Ovary (tissue), 3 donors: ENCODE measurements around the gene TMEM221.

Experiments used
- CTCF ChIP-seq, 3 donors: fragments of 450-650 bp in 2 of 3; fragments of 200-600 bp in 1 of 3; IDR thresholded peaks; one replicate each; pipeline versions ENCODE4 v1.5.1 to v1.8.0; 2016 to 2022; ENCODE audit warnings: antibody characterized with exemption in 3 of 3, mild to moderate bottlenecking in 1 of 3
- EP300 ChIP-seq: sonication (generic); formaldehyde crosslinking; IDR thresholded peaks from one replicate; pipeline ENCODE4 v1.6.1; 2017; ENCODE audit warnings: antibody characterized with exemption
- POLR2A ChIP-seq: fragments of 450-650 bp; IDR thresholded peaks from one replicate; pipeline ENCODE4 v1.6.1; 2017; ENCODE audit warnings: antibody characterized with exemption, mild to moderate bottlenecking, moderate library complexity
- donor health status: DM: no; HTN: no; CAD: no.

DNA sequence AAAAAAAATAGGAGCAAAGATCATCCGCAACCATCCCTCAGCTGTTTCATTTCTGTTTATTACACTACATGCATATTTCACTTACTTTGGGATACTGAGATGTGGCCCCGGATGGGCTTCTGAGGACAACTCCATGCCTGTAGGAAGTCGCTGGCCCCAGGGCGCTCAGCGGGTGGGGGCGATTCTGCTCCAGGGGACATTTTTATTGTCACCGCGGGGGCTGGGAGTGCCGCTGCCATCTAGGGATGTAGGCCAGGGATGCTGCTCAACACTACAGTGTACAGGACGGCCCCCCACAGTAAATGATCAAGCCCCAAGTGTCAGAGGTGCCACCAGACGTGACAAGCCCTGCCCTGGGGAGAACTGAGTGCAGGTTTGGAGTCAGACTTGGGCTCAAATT lies 36.7 kb downstream of the TMEM221 start:
- TF ChIP-seq EP300 (no peak), CTCF (IDR thresholded peaks at IDR 0.05) (no peak), POLR2A (no peak)
